ENCODE measurements around the gene CARD14. TPM values are rescaled to one million over a fixed set of nuclear protein-coding genes. Genes with fewer than 3 reads are reported as not detected.

CARD14 gene
- total and polyA plus RNA-seq, 9 donors = 0.27 to 1.5 (median 0.56) TPM

DNA sequence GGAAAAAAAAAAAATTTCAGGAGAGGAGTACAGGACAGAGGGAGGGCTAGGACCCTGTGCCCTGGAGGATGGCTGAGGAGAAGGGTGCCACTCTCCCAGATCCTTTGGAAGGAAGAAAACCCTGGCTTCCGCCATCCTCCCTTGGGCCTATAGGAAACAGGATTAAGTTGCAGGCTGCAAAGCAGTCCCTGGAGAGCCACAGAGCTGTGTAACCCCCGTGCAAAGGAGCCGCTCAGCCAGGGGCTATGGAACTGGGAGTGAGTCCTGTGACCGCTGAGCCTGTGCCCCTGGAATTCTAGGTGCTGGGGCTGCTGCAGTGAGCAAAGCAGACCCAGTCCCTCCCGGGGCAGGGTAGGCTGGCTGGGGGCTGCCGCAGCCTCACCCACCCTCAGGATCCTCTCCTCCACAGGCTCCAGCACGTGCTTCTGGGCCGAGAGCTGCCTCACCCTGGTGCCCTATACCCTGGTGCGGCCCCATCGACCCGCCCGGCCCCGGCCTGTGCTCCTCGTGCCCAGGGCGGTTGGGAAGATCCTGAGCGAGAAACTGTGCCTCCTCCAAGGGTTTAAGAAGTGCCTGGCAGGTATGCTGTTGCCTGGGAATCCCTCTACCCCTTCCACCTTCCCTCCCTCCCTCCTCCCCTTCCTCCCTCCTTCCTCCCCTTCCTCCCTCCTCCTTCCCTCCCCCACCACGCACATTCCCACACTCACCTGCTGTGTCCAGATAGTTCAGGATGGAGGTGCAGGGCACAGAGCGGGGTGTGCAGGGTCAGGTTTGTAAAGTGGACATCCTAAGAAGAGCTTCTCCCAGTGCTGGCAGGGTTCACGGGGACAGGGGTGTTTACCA is 35.0 kb downstream of the CARD14 start:
- Histone ChIP-seq H3K4me3 (ENCODE audit: low read length) (no peak overlapping the region), H3K9me3 (replicated peaks; ENCODE audit: control insufficient read depth, low read depth, low read length) (no peaks in the 10 kb centered on the region), H3K27me3 (ENCODE audit: control insufficient read depth, insufficient read depth, low read length) (no peaks in the 10 kb centered on the region), H3K36me3 (ENCODE audit: control insufficient read depth, insufficient read depth, low read length) (peaks cover 18% of the 10 kb centered on the region), H3K4me1 (ENCODE audit: control insufficient read depth, insufficient read depth, low read length) (no peaks in the 10 kb centered on the region), H3K27ac (ENCODE audit: low read length) (no peak overlapping the region)
- 64% methylated on average over 11 of the region's 19 CpGs for whole genome bisulfite sequencing (ENCODE audit: insufficient coverage)
- no peak for DNase-seq

- 80% methylated on average over 10 of the region's 13 CpGs for WGBS (ENCODE audit: insufficient coverage)
- Histone ChIP-seq H3K4me3 (ENCODE audit: low read length) (no peak overlapping the region), H3K36me3 (ENCODE audit: control insufficient read depth, insufficient read depth, low read length) (peaks cover 28% of the 10 kb centered on the region), H3K4me1 (ENCODE audit: control insufficient read depth, insufficient read depth, low read length) (no peaks in the 10 kb centered on the region), H3K27me3 (ENCODE audit: control insufficient read depth, insufficient read depth, low read length) (no peaks in the 10 kb centered on the region), H3K27ac (ENCODE audit: low read length) (no peak overlapping the region), H3K9me3 (replicated peaks; ENCODE audit: control insufficient read depth, low read depth, low read length) (no peaks in the 10 kb centered on the region)
- no peak for DNase-seq
Observed at GRCh38 chr17:80205811-80206210, 36.0 kb downstream of the CARD14 start.

DNA sequence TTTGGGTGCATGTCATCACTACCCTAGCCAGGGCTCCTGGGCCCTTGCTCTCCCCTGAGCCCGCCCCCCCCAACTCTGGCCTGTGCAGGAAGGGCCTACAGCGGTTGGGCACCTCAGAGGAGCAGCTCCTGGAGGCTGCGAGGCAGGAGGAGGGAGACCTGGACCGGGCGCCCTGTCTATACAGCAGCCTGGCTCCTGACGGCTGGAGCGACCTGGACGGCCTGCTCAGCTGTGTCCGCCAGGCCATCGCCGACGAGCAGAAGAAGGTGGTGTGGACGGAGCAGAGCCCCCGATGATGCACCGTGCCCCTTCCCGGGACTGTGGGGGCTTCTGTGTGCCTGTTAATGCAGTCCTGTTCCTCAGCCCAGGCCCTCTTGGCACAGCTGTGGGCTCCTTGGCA is 38.2 kb downstream of the CARD14 start:
- Histone ChIP-seq H3K4me3 (ENCODE audit: low read length) (no peak overlapping the region), H3K27me3 (ENCODE audit: control insufficient read depth, insufficient read depth, low read length) (no peaks in the 10 kb centered on the region), H3K27ac (ENCODE audit: low read length) (no peak overlapping the region), H3K4me1 (ENCODE audit: control insufficient read depth, insufficient read depth, low read length) (no peaks in the 10 kb centered on the region), H3K9me3 (replicated peaks; ENCODE audit: control insufficient read depth, low read depth, low read length) (no peaks in the 10 kb centered on the region), H3K36me3 (ENCODE audit: control insufficient read depth, insufficient read depth, low read length) (peaks cover 46% of the 10 kb centered on the region)
- DNase-seq = no peak
- 92% methylated on average over 14 of the region's 16 CpGs for WGBS (ENCODE audit: insufficient coverage)

DNA sequence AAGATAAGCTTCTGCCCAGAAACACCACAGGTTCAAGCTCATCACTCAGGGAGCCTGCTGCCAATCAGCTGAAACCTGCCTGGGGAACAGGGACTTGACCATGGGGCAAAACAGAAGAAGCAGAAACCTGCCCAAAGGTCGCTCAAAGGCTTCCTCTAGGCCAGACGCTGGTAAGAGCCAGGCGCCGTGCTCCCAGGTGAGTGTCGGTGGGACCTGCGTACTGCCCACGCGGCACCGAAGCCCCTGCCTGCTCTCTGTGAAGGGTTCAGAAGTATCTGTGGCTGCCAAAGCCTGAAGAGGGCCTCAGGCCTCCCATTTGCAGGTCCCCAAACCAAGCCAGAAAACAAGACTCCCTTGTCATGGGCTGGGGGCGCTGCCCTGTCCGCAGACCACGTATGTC is 39.9 kb downstream of the CARD14 start:
- Histone ChIP-seq H3K36me3 (ENCODE audit: control insufficient read depth, insufficient read depth, low read length) (peaks cover 61% of the 10 kb centered on the region), H3K27ac (ENCODE audit: low read length) (no peak overlapping the region), H3K4me3 (ENCODE audit: low read length) (no peak overlapping the region)

DNA sequence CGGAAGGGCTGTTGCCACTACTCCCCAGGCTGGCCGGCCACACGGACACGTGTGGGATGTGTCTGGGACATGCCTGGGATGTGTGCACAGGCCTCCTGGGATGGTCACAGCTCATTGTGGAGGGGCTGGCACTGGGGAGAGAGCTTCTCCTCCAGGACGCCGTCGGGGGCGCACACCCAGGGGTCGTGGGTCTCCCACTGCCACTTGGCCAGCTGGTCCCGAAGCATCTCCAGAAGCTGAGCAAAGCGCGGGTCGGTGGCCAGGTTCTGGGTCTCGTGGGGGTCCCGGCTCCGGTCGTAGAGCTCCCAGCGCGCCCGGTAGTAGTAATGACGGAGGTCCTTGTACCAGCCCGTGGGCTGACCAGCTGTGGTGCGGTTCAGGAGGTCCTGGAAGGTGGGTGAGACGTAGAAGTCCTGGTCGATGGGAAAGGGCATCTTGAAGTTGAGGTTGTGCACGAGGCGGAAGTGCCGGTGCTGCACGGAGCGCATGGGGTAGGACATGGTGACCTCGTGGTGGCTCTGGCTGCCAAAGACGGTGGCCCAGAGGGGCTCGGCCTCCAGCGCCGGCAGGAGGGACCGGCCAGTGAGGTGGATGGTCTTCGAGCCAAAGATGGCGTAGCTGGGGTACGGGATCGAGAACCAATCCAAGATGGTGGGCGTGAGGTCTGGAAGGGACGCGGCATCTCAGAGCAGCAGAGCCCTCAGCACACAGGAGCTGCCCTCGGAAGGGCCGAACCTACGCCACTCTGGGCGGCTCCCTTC is 40.7 kb downstream of the CARD14 start:
- no peaks in the 10 kb centered on the region for H3K27me3 ChIP-seq (ENCODE audit: control insufficient read depth, insufficient read depth, low read length)
- H3K4me1 ChIP-seq (ENCODE audit: control insufficient read depth, insufficient read depth, low read length) = no peaks in the 10 kb centered on the region
- no peak for DNase-seq
- H3K9me3 ChIP-seq (replicated peaks; ENCODE audit: control insufficient read depth, low read depth, low read length) = no peaks in the 10 kb centered on the region
- H3K27ac ChIP-seq (ENCODE audit: low read length) = no peak overlapping the region
- H3K36me3 ChIP-seq (ENCODE audit: control insufficient read depth, insufficient read depth, low read length) = peaks cover 65% of the 10 kb centered on the region
- H3K4me3 ChIP-seq (ENCODE audit: low read length) = no peak overlapping the region
- WGBS (ENCODE audit: insufficient coverage) = 94% methylated on average over 47 of the region's 47 CpGs

More for the DNA sequence above, 39.9 kb downstream of the CARD14 start:
- H3K9me3 ChIP-seq (replicated peaks; ENCODE audit: control insufficient read depth, low read depth, low read length) = no peaks in the 10 kb centered on the region
- no peaks in the 10 kb centered on the region for H3K27me3 ChIP-seq (ENCODE audit: control insufficient read depth, insufficient read depth, low read length)
- H3K4me1 ChIP-seq (ENCODE audit: control insufficient read depth, insufficient read depth, low read length) = no peaks in the 10 kb centered on the region
- 97% methylated on average over 9 of the region's 12 CpGs for WGBS (ENCODE audit: insufficient coverage)
- DNase-seq = no peak

DNA sequence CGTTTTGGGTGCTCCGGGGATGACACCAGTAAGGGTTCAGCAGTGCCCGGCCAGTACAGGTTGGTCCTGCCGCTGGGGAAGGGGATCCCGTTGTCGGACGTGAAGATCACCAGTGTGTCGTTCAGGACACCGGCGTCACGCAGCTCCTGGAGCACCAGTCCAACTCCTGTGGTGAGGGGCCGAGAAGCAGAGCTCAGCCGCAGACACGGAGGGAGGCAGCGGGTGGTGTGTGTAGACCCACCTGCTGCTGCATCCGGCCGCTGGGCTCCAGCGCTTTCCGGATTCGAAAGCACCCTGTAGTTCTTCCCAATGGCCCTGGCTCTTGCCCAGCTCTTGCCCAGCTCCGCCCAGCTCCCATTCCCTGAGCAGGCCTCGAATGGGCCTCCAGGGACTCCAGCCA is 42.3 kb downstream of the CARD14 start:
- no peaks in the 10 kb centered on the region for H3K4me1 ChIP-seq (ENCODE audit: control insufficient read depth, insufficient read depth, low read length)
- WGBS (ENCODE audit: insufficient coverage) = 91% methylated on average over 21 of the region's 22 CpGs
- H3K9me3 ChIP-seq (replicated peaks; ENCODE audit: control insufficient read depth, low read depth, low read length) = no peaks in the 10 kb centered on the region
- no peak for DNase-seq
- H3K36me3 ChIP-seq (ENCODE audit: control insufficient read depth, insufficient read depth, low read length) = peaks cover 69% of the 10 kb centered on the region
- no peak overlapping the region for H3K4me3 ChIP-seq (ENCODE audit: low read length)
- H3K27ac ChIP-seq (ENCODE audit: low read length) = no peak overlapping the region
- no peaks in the 10 kb centered on the region for H3K27me3 ChIP-seq (ENCODE audit: control insufficient read depth, insufficient read depth, low read length)

DNA sequence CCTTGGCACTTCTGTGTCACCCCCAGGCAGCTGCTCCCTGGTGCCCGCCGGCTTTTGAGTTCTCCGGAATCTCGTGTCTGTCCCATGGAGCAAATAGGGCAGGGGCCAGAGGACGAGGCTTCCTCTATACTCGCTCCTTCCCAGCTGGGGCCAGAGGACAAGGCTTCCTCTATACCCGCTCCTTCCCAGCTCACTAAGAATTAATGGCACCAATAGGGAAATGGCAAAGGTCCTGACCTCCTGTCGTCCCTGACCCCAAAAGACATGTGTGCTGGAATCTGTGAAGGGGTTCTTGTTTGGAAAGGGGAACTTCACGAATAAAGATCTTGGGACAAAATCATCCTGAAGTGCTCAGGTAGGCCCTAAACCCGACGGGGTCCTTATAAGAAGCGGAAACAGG is 42.7 kb downstream of the CARD14 start:
- peaks cover 69% of the 10 kb centered on the region for H3K36me3 ChIP-seq (ENCODE audit: control insufficient read depth, insufficient read depth, low read length)
- no peaks in the 10 kb centered on the region for H3K27me3 ChIP-seq (ENCODE audit: control insufficient read depth, insufficient read depth, low read length)
- no peak overlapping the region for H3K27ac ChIP-seq (ENCODE audit: low read length)
- no peak for DNase-seq
- H3K9me3 ChIP-seq (replicated peaks; ENCODE audit: control insufficient read depth, low read depth, low read length) = no peaks in the 10 kb centered on the region
- H3K4me1 ChIP-seq (ENCODE audit: control insufficient read depth, insufficient read depth, low read length) = no peaks in the 10 kb centered on the region
- H3K4me3 ChIP-seq (ENCODE audit: low read length) = no peak overlapping the region
- 89% methylated on average over 9 of the region's 12 CpGs for WGBS (ENCODE audit: insufficient coverage)

GRCh38 chr17:80212962-80213642 is 43.3 kb downstream of the CARD14 start:
- DNase-seq = no peak
- Histone ChIP-seq H3K36me3 (ENCODE audit: control insufficient read depth, insufficient read depth, low read length) (peaks cover 72% of the 10 kb centered on the region), H3K4me3 (ENCODE audit: low read length) (no peak overlapping the region), H3K27me3 (ENCODE audit: control insufficient read depth, insufficient read depth, low read length) (no peaks in the 10 kb centered on the region), H3K9me3 (replicated peaks; ENCODE audit: control insufficient read depth, low read depth, low read length) (no peaks in the 10 kb centered on the region), H3K4me1 (ENCODE audit: control insufficient read depth, insufficient read depth, low read length) (no peaks in the 10 kb centered on the region), H3K27ac (ENCODE audit: low read length) (no peak overlapping the region)
- 90% methylated on average over 18 of the region's 19 CpGs for WGBS (ENCODE audit: insufficient coverage)

- WGBS (ENCODE audit: insufficient coverage) = 92% methylated on average over 17 of the region's 17 CpGs
- DNase-seq = no peak
- H3K27ac ChIP-seq (ENCODE audit: low read length) = no peak overlapping the region
- H3K4me3 ChIP-seq (ENCODE audit: low read length) = no peak overlapping the region
- no peaks in the 10 kb centered on the region for H3K9me3 ChIP-seq (replicated peaks; ENCODE audit: control insufficient read depth, low read depth, low read length)
- no peaks in the 10 kb centered on the region for H3K4me1 ChIP-seq (ENCODE audit: control insufficient read depth, insufficient read depth, low read length)
- H3K27me3 ChIP-seq (ENCODE audit: control insufficient read depth, insufficient read depth, low read length) = no peaks in the 10 kb centered on the region
- H3K36me3 ChIP-seq (ENCODE audit: control insufficient read depth, insufficient read depth, low read length) = peaks cover 73% of the 10 kb centered on the region
Observed at GRCh38 chr17:80213643-80213975, 43.8 kb downstream of the CARD14 start.

All from muscle of leg (tissue), 11 donors.